ENCODE measurements around the gene JAG1.

DNA sequence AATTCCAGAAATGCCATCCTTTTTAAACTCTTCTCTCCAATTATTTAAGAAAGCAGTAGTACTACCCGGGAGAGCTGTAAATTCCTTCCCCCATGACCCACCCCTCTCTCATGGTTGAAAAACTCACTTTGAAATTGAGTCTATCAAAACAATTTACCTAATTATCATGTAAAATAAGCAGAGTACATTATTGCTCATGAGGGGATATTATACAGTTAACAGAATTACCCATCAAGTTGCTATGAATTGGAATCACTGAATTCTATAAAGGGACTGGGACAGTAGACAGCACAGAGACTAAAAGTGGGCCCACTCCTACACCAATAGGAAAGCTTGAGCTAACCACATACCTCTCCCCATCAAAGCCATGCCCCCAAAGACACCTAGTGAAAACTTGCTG is 16.3 kb downstream of the JAG1 start:
- TF ChIP-seq, protein P1, sequence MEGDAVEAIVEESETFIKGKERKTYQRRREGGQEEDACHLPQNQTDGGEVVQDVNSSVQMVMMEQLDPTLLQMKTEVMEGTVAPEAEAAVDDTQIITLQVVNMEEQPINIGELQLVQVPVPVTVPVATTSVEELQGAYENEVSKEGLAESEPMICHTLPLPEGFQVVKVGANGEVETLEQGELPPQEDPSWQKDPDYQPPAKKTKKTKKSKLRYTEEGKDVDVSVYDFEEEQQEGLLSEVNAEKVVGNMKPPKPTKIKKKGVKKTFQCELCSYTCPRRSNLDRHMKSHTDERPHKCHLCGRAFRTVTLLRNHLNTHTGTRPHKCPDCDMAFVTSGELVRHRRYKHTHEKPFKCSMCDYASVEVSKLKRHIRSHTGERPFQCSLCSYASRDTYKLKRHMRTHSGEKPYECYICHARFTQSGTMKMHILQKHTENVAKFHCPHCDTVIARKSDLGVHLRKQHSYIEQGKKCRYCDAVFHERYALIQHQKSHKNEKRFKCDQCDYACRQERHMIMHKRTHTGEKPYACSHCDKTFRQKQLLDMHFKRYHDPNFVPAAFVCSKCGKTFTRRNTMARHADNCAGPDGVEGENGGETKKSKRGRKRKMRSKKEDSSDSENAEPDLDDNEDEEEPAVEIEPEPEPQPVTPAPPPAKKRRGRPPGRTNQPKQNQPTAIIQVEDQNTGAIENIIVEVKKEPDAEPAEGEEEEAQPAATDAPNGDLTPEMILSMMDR (IDR thresholded peaks at IDR 0.05): no peak
- TF ChIP-seq, protein P2, sequence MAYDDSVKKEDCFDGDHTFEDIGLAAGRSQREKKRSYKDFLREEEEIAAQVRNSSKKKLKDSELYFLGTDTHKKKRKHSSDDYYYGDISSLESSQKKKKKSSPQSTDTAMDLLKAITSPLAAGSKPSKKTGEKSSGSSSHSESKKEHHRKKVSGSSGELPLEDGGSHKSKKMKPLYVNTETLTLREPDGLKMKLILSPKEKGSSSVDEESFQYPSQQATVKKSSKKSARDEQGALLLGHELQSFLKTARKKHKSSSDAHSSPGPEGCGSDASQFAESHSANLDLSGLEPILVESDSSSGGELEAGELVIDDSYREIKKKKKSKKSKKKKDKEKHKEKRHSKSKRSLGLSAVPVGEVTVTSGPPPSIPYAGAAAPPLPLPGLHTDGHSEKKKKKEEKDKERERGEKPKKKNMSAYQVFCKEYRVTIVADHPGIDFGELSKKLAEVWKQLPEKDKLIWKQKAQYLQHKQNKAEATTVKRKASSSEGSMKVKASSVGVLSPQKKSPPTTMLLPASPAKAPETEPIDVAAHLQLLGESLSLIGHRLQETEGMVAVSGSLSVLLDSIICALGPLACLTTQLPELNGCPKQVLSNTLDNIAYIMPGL (CRISPR knock-in tag; IDR thresholded peaks at IDR 0.05): no peak
- no peak for TF ChIP-seq CREM (CRISPR knock-in tag; IDR thresholded peaks at IDR 0.05)
- TF ChIP-seq SP1 (CRISPR knock-in tag; conservative IDR thresholded peaks at IDR 0.05): no peak
- TF ChIP-seq, protein P3, sequence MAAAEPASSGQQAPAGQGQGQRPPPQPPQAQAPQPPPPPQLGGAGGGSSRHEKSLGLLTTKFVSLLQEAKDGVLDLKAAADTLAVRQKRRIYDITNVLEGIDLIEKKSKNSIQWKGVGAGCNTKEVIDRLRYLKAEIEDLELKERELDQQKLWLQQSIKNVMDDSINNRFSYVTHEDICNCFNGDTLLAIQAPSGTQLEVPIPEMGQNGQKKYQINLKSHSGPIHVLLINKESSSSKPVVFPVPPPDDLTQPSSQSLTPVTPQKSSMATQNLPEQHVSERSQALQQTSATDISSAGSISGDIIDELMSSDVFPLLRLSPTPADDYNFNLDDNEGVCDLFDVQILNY (CRISPR knock-in tag; IDR thresholded peaks at IDR 0.05): no peak
- TF ChIP-seq, protein P4, sequence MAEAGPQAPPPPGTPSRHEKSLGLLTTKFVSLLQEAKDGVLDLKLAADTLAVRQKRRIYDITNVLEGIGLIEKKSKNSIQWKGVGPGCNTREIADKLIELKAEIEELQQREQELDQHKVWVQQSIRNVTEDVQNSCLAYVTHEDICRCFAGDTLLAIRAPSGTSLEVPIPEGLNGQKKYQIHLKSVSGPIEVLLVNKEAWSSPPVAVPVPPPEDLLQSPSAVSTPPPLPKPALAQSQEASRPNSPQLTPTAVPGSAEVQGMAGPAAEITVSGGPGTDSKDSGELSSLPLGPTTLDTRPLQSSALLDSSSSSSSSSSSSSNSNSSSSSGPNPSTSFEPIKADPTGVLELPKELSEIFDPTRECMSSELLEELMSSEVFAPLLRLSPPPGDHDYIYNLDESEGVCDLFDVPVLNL (CRISPR knock-in tag; IDR thresholded peaks at IDR 0.05; ENCODE audit: borderline replicate concordance, low read depth): no peak
